Adrenal gland (tissue), 12 donors: Measurements from ENCODE around the gene SRA1. TPM values are rescaled to one million over a fixed set of nuclear protein-coding genes. Genes with fewer than 3 reads are reported as not detected.

Experiments
- DNase-seq, 7 donors: peaks; one replicate each; pipeline ENCODE4 v3.0.0-alpha.2; 2019 to 2020
- H3K27ac ChIP-seq, 5 donors: fragments of 200-600 bp; sonication (generic) in 4 of 5; 1 replicate in 3 of 5; 2 replicates in 2 of 5; pipeline versions ENCODE4 v1.5.1 to v1.8.0; 2016 to 2020; ENCODE audit warnings: mild to moderate bottlenecking in 1 of 5
- H3K27me3 ChIP-seq: fragments of 200-600 bp; 2 replicates; pipeline ENCODE4 v1.8.0; 2021
- H3K36me3 ChIP-seq, 2 donors: fragments of 200-600 bp; replicated peaks in 1 of 2; 1 replicate in 1 of 2; 2 replicates in 1 of 2; pipeline versions ENCODE4 v1.5.1 to v1.8.0; 2018 to 2022
- H3K4me1 ChIP-seq, 2 donors: fragments of 200-600 bp; replicated peaks in 1 of 2; 1 replicate in 1 of 2; 2 replicates in 1 of 2; pipeline versions ENCODE4 v1.5.1 to v1.8.0; 2018 to 2021
- H3K4me3 ChIP-seq, 4 donors: fragments of 200-600 bp; sonication (generic) in 3 of 4; one replicate each; pipeline ENCODE4 v1.5.1; 2016 to 2018
- H3K9me3 ChIP-seq, 3 donors: fragments of 200-600 bp; sonication (generic) in 1 of 3; replicated peaks in 1 of 3; 1 replicate in 2 of 3; 2 replicates in 1 of 3; pipeline versions ENCODE4 v1.5.1 to v1.8.0; 2016 to 2021
- POLR2A ChIP-seq, 2 donors: fragments of 450-650 bp; IDR thresholded peaks; one replicate each; pipeline ENCODE4 v1.6.1; 2017; ENCODE audit warnings: antibody characterized with exemption in 2 of 2, mild to moderate bottlenecking in 2 of 2, moderate library complexity in 1 of 2
- WGBS, 4 donors: extraction: QIAGEN DNeasy Blood & Tissue Kit in 2 of 4; methylation state at CpG; one replicate each; pipeline versions ENCODE4 v1.1.5 to v1.1.7; 2013 to 2017; 5-methylcytosine and 5-hydroxymethylcytosine counted together
- intact Hi-C, 2 donors: fragments of 100-400 bp; cut with DNase I; formaldehyde crosslinking; loops; one replicate each; pipeline versions ENCODE4 v1.14.1 to v1.15.0; 2022 to 2023
- polyA plus RNA-seq, 3 donors: library from polyadenylated mRNA; stranded (reverse); fragments of 200-250 nt in 2 of 3; fragments of 350-450 nt in 1 of 3; fragmentation: Illumina TruSeq in 1 of 3; extraction: RNeasy Lipid Tissue Mini Kit (QIAGEN cat#74804) in 1 of 3; gene quantifications; one replicate each; pipeline ENCODE4 v1.2.3, GENCODE V29; 2013 to 2014
- total RNA-seq, 9 donors: library from RNA; depleted of rRNA in 4 of 9; stranded (reverse); fragments of >200 nt in 4 of 9; fragments of 120-200 nt in 1 of 9; fragmentation: NEBNext Ultra II Directional in 1 of 9; extraction: Animal tissue kit (Norgen Biotek cat#: 25700) in 1 of 9; gene quantifications; one replicate each; pipeline versions ENCODE4 v1.1.0 to v1.2.4, GENCODE V29; 2013 to 2023
- TF ChIP-seq, protein P1 (sequence below), 6 experiments: fragments of 450-650 bp in 4 of 6; fragments of 200-600 bp in 2 of 6; sonication (generic) in 1 of 6; IDR thresholded peaks; 1 replicate in 5 of 6; 2 replicates in 1 of 6; pipeline versions ENCODE4 v1.5.1 to v1.8.0; 2016 to 2021; ENCODE audit warnings: antibody characterized with exemption in 6 of 6, mild to moderate bottlenecking in 2 of 6, moderate library complexity in 1 of 6
- donor health status: healthy with polysubstance abuse.
- donor health status: Bipolar disorder and iron deficiency.
- donor health status: DM: yes; HTN: yes; CAD: no.
- donor health status: DM: no; HTN: no; CAD: no.
- donor health status: DM: no; HTN: no; CAD: no.
- donor health status: DM: yes; HTN: yes; CAD: no.

Gene SRA1
- total and polyA plus RNA-seq, 12 donors = 31.3 to 156 (median 57.1) TPM

- H3K9me3 ChIP-seq = no peaks in the 10 kb centered on the region
- TF ChIP-seq, protein P1, sequence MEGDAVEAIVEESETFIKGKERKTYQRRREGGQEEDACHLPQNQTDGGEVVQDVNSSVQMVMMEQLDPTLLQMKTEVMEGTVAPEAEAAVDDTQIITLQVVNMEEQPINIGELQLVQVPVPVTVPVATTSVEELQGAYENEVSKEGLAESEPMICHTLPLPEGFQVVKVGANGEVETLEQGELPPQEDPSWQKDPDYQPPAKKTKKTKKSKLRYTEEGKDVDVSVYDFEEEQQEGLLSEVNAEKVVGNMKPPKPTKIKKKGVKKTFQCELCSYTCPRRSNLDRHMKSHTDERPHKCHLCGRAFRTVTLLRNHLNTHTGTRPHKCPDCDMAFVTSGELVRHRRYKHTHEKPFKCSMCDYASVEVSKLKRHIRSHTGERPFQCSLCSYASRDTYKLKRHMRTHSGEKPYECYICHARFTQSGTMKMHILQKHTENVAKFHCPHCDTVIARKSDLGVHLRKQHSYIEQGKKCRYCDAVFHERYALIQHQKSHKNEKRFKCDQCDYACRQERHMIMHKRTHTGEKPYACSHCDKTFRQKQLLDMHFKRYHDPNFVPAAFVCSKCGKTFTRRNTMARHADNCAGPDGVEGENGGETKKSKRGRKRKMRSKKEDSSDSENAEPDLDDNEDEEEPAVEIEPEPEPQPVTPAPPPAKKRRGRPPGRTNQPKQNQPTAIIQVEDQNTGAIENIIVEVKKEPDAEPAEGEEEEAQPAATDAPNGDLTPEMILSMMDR (IDR thresholded peaks at IDR 0.05) = no peak
- TF ChIP-seq POLR2A (IDR thresholded peaks at IDR 0.05) = no peak
- intact Hi-C loops = loop anchor here in 1 of 2 donors (5.0 kb wide), 1 partner anchor 56 kb away; the partner anchor contains the start of gene CD14
- peak overlapping the region in 4 of 5 donors; percentile 27 to 60 (median 38) for H3K27ac ChIP-seq
- 55 to 66% (median 58%) methylated on average over 2 of the region's 2 CpGs for WGBS, 4 donors
- peaks cover 5 to 30% of the 10 kb centered on the region in 2 donors for H3K4me1 ChIP-seq
- no peaks in the 10 kb centered on the region for H3K36me3 ChIP-seq
- H3K4me3 ChIP-seq = no peak overlapping the region
- H3K27me3 ChIP-seq = no peaks in the 10 kb centered on the region
- peak in 2 of 7 donors; percentile 13 to 33 for DNase-seq
Observed at GRCh38 chr5:140576776-140577201, 19.5 kb upstream of the SRA1 start.

- TF ChIP-seq POLR2A (IDR thresholded peaks at IDR 0.05) = no peak
- TF ChIP-seq, protein P1 (IDR thresholded peaks at IDR 0.05) = peak; percentile 40 to 77 (median 67)
- Histone ChIP-seq H3K4me1 (peaks cover 5 to 34% of the 10 kb centered on the region in 2 donors), H3K36me3 (no peaks in the 10 kb centered on the region), H3K4me3 (no peak overlapping the region), H3K9me3 (no peaks in the 10 kb centered on the region), H3K27me3 (no peaks in the 10 kb centered on the region), H3K27ac (peak overlapping the region in 1 of 5 donors; percentile 80)
- WGBS, 4 donors = 77 to 80% (median 79%) methylated on average over 8 of the region's 8 CpGs
- intact Hi-C loops = loop anchor here in 1 of 2 donors (5.0 kb wide), 1 partner anchor 57 kb away; the partner anchor contains the start of gene CD14
- peak; percentile 67 to 87 (median 79) for DNase-seq
Observed at GRCh38 chr5:140575309-140575708, 18.0 kb upstream of the SRA1 start.

- WGBS, 4 donors = 16 to 30% (median 19%) methylated on average over 3 of the region's 3 CpGs
- H3K36me3 ChIP-seq = no peaks in the 10 kb centered on the region
- H3K27ac ChIP-seq = peak overlapping the region; percentile 45 to 80 (median 58)
- H3K4me3 ChIP-seq = no peak overlapping the region
- DNase-seq = peak; percentile 37 to 93 (median 74)
- TF ChIP-seq POLR2A (IDR thresholded peaks at IDR 0.05) = no peak
- TF ChIP-seq, protein P1 (IDR thresholded peaks at IDR 0.05) = no peak
- H3K4me1 ChIP-seq = peaks cover 5 to 44% of the 10 kb centered on the region in 2 donors
- H3K27me3 ChIP-seq = no peaks in the 10 kb centered on the region
- intact Hi-C loops = loop anchor here in 1 of 2 donors (5.0 kb wide), 1 partner anchor 68 kb away; no protein-coding TSS in a partner anchor
- no peaks in the 10 kb centered on the region for H3K9me3 ChIP-seq
Observed at GRCh38 chr5:140574165-140574564, 16.9 kb upstream of the SRA1 start.

GRCh38 chr5:140573683-140574082, 16.4 kb upstream of the SRA1 start:
- peak overlapping the region in 4 of 5 donors; percentile 45 to 80 (median 67) for H3K27ac ChIP-seq
- peak in 2 of 7 donors; percentile 17 to 48 for DNase-seq
- H3K27me3 ChIP-seq = no peaks in the 10 kb centered on the region
- no peaks in the 10 kb centered on the region for H3K9me3 ChIP-seq
- no peak for TF ChIP-seq POLR2A (IDR thresholded peaks at IDR 0.05)
- TF ChIP-seq, protein P1 (IDR thresholded peaks at IDR 0.05) = no peak
- peaks cover 5 to 49% of the 10 kb centered on the region in 2 donors for H3K4me1 ChIP-seq
- intact Hi-C loops = loop anchor here in 1 of 2 donors (5.0 kb wide), 1 partner anchor 69 kb away; no protein-coding TSS in a partner anchor
- WGBS, 4 donors = 82 to 98% (median 93%) methylated on average over 4 to 7 of the region's 7 CpGs
- H3K4me3 ChIP-seq = no peak overlapping the region
- peaks cover 0 to 3% of the 10 kb centered on the region in 2 donors for H3K36me3 ChIP-seq
